ENCODE measurements around the gene IGSF9B.

The IGSF9B gene

DNA sequence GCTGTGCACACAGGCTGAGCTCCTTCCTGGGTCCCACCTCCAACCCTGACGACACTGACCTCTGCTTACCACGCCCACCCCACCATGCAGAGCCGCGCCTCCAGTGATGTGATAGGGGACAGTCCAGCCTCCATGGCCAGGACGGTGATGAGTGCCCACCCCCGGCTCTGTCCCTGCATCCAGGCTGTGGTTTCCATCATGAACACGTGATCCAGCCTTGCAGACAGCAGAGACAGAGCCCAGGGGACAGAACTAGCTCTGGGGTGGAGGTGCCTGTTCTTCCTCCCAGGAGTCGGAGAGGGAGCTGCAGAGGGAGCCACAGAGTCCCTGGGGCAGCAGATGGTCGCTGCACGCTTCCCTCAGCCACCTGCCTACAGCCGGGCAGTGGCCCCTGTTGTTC, 42.6 kb upstream of the IGSF9B start:
- DNase-seq (ENCODE audit: low read depth), result no peak
- no peak overlapping the region for H3K4me3 ChIP-seq (ENCODE audit: control insufficient read depth, low read depth, low read length)
- TF ChIP-seq, protein P1, sequence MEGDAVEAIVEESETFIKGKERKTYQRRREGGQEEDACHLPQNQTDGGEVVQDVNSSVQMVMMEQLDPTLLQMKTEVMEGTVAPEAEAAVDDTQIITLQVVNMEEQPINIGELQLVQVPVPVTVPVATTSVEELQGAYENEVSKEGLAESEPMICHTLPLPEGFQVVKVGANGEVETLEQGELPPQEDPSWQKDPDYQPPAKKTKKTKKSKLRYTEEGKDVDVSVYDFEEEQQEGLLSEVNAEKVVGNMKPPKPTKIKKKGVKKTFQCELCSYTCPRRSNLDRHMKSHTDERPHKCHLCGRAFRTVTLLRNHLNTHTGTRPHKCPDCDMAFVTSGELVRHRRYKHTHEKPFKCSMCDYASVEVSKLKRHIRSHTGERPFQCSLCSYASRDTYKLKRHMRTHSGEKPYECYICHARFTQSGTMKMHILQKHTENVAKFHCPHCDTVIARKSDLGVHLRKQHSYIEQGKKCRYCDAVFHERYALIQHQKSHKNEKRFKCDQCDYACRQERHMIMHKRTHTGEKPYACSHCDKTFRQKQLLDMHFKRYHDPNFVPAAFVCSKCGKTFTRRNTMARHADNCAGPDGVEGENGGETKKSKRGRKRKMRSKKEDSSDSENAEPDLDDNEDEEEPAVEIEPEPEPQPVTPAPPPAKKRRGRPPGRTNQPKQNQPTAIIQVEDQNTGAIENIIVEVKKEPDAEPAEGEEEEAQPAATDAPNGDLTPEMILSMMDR (conservative IDR thresholded peaks at IDR 0.05; ENCODE audit: control insufficient read depth, insufficient read depth, low read depth, low read length), result no peak

- TF ChIP-seq, protein P1 (conservative IDR thresholded peaks at IDR 0.05; ENCODE audit: control insufficient read depth, insufficient read depth, low read depth, low read length), result no peak
- H3K4me3 ChIP-seq (ENCODE audit: control insufficient read depth, low read depth, low read length), result no peak overlapping the region
- DNase-seq (ENCODE audit: low read depth), result no peak
Measured at GRCh38 chr11:133997554-133997953, 40.8 kb upstream of the IGSF9B start.

GRCh38 chr11:133996671-133997070, 39.9 kb upstream of the IGSF9B start:
- H3K4me3 ChIP-seq (ENCODE audit: control insufficient read depth, low read depth, low read length), result no peak overlapping the region
- DNase-seq (ENCODE audit: low read depth), result no peak
- TF ChIP-seq, protein P1 (conservative IDR thresholded peaks at IDR 0.05; ENCODE audit: control insufficient read depth, insufficient read depth, low read depth, low read length), result no peak

DNA sequence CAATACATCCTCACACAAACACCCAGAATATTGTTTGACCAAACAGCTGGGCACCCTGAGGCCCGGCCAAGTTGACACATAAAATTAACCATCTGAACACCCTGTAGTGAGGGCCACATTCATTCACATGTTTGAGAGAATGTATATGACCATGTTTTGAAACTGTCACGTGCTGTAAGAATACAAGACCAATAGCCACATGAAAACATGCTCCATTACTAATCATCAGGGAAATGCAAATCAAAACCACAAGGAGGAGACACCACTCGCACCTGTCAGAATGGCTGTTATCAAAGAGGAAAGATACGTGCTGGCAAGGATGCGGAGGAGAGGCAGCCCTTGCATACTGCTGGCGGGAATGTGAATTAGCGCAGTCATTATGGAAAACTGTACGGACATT, 38.3 kb upstream of the IGSF9B start:
- TF ChIP-seq, protein P1 (conservative IDR thresholded peaks at IDR 0.05; ENCODE audit: control insufficient read depth, insufficient read depth, low read depth, low read length), result no peak

GRCh38 chr11:133993921-133994320, 37.2 kb upstream of the IGSF9B start:
- TF ChIP-seq, protein P1 (conservative IDR thresholded peaks at IDR 0.05; ENCODE audit: control insufficient read depth, insufficient read depth, low read depth, low read length), result no peak

More for the DNA sequence above, 38.3 kb upstream of the IGSF9B start:
- DNase-seq (ENCODE audit: low read depth), result no peak
- no peak overlapping the region for H3K4me3 ChIP-seq (ENCODE audit: control insufficient read depth, low read depth, low read length)

DNA sequence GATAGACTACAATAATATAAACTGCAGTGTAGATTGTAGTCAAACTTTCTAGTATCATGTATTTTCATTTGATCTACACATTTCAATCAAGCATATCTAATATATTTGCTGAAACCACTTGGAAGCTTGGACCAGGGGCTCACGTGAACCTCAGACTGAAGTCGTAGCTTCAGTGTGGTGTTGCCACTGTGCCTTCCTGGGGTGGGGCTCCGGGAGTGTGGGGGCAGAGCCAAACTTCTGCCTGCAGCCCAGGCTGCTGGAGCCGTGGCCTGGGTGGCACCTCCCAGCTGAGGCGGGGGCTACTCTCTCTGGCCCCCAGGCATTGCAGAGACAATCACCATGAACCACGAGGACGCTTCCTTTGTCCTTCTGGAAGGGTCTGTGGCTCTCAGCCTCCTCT, 36.3 kb upstream of the IGSF9B start:
- H3K4me3 ChIP-seq (ENCODE audit: control insufficient read depth, low read depth, low read length), result no peak overlapping the region
- no peak for DNase-seq (ENCODE audit: low read depth)
- TF ChIP-seq, protein P1 (conservative IDR thresholded peaks at IDR 0.05; ENCODE audit: control insufficient read depth, insufficient read depth, low read depth, low read length), result no peak

More at GRCh38 chr11:133993921-133994320, 37.2 kb upstream of the IGSF9B start:
- no peak for DNase-seq (ENCODE audit: low read depth)
- H3K4me3 ChIP-seq (ENCODE audit: control insufficient read depth, low read depth, low read length), result no peak overlapping the region

DNA sequence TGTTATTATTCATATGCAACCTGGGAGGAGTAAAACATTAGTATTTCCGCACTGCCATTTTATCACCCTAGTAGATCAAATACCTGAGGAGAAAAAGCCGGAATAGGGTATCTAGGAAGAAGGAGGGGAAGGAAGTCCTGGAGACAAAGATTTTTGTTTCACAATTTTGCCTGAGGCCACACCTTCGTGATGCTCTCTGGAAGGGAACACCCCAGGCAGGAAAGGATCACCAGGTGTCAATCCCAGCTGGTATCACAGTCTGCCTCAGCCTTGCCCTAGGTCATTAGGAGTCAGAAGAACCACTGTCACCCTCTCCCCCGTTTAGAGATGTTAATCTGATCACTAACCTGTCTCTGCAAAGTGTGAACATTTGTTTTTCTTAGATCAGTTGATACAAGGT, 35.4 kb upstream of the IGSF9B start:
- DNase-seq (ENCODE audit: low read depth), result no peak
- H3K4me3 ChIP-seq (ENCODE audit: control insufficient read depth, low read depth, low read length), result no peak overlapping the region
- TF ChIP-seq, protein P1 (conservative IDR thresholded peaks at IDR 0.05; ENCODE audit: control insufficient read depth, insufficient read depth, low read depth, low read length), result no peak

All from fibroblast of mammary gland (primary cell).